Gastroesophageal sphincter (tissue), 3 donors: Measurements from ENCODE around the gene CIZ1.

Experiments used
- EP300 ChIP-seq: sonication (generic); formaldehyde crosslinking; IDR thresholded peaks from one replicate; pipeline ENCODE4 v1.6.1; 2017; ENCODE audit warnings: antibody characterized with exemption, mild to moderate bottlenecking
- POLR2A ChIP-seq, 2 donors: fragments of 450-650 bp; IDR thresholded peaks; one replicate each; pipeline ENCODE4 v1.6.1; 2017; ENCODE audit warnings: antibody characterized with exemption in 2 of 2, mild to moderate bottlenecking in 2 of 2, moderate library complexity in 1 of 2
- POLR2AphosphoS5 ChIP-seq: sonication (generic); formaldehyde crosslinking; IDR thresholded peaks from one replicate; pipeline ENCODE4 v1.6.1; 2017; ENCODE audit warnings: antibody characterized with exemption
- TF ChIP-seq, protein P1 (sequence below), 4 experiments: fragments of 200-600 bp in 2 of 4; fragments of 450-650 bp in 2 of 4; sonication (generic) in 1 of 4; IDR thresholded peaks; one replicate each; pipeline ENCODE4 v1.5.1; 2017 to 2019; ENCODE audit warnings: antibody characterized with exemption in 4 of 4, mild to moderate bottlenecking in 2 of 4, moderate library complexity in 2 of 4

DNA sequence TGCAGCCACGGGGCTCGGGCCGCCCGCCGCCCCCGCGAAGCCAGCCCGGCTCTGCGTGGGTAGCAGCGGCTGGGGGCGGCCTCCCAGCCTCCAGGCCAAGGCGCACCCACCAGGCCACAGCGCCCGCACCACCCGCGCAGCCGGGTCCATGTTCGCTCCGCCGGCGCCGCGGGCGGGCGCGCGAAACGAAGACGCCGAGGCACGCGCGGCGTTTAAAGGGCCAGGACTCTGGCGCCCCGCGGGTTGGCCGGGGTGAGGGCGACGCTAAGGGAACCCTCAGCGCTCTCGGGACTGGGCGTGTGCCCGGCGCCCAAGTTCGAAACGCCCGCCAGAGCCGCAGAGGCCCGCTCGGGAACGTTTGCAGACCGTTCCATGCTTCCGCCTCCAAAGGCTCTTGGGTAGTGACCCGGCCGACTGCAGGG lies 63.8 kb downstream of the CIZ1 start, which contains the start of gene PTGES2:
- TF ChIP-seq POLR2A (IDR thresholded peaks at IDR 0.05) (peak in 1 of 2 donors; percentile 39), EP300 (no peak), POLR2AphosphoS5 (peak; percentile 44)
- TF ChIP-seq, protein P1, sequence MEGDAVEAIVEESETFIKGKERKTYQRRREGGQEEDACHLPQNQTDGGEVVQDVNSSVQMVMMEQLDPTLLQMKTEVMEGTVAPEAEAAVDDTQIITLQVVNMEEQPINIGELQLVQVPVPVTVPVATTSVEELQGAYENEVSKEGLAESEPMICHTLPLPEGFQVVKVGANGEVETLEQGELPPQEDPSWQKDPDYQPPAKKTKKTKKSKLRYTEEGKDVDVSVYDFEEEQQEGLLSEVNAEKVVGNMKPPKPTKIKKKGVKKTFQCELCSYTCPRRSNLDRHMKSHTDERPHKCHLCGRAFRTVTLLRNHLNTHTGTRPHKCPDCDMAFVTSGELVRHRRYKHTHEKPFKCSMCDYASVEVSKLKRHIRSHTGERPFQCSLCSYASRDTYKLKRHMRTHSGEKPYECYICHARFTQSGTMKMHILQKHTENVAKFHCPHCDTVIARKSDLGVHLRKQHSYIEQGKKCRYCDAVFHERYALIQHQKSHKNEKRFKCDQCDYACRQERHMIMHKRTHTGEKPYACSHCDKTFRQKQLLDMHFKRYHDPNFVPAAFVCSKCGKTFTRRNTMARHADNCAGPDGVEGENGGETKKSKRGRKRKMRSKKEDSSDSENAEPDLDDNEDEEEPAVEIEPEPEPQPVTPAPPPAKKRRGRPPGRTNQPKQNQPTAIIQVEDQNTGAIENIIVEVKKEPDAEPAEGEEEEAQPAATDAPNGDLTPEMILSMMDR (IDR thresholded peaks at IDR 0.05) = no peak
